Heart left ventricle (tissue), 16 donors: ENCODE measurements around the gene FASN. TPM values are rescaled to one million over a fixed set of nuclear protein-coding genes. Genes with fewer than 3 reads are reported as not detected.
A peak's percentile ranks its signal among the peaks of the same experiment; 100 is the strongest.

Experiments used
- ATAC-seq, 4 donors: fragments of 200-7000 bp; cut with Tn5 transposase; one replicate each; pipeline ENCODE4 v1.9.1; 2020 to 2022; ENCODE audit warnings: moderate library complexity in 4 of 4, mild to moderate bottlenecking in 3 of 4, moderate number of reproducible peaks in 1 of 4
- DNase-seq, 5 donors: peaks; one replicate each; pipeline ENCODE4 v3.0.0-alpha.2; 2020
- H3K27ac ChIP-seq, 12 donors: fragments of 200-600 bp; sonication (generic) in 4 of 12; one replicate each; pipeline versions ENCODE4 v1.5.0 to v1.8.0; 2016 to 2022; ENCODE audit warnings: mild to moderate bottlenecking in 2 of 12
- H3K27me3 ChIP-seq, 9 donors: fragments of 200-600 bp; sonication (generic) in 2 of 9; one replicate each; pipeline versions ENCODE4 v1.5.1 to v1.8.0; 2016 to 2022; ENCODE audit warnings: mild to moderate bottlenecking in 3 of 9
- H3K36me3 ChIP-seq, 9 donors: fragments of 200-600 bp; sonication (generic) in 2 of 9; one replicate each; pipeline versions ENCODE4 v1.5.0 to v1.8.0; 2018 to 2022; ENCODE audit warnings: mild to moderate bottlenecking in 2 of 9
- H3K4me1 ChIP-seq, 12 donors: fragments of 200-600 bp; sonication (generic) in 4 of 12; one replicate each; pipeline versions ENCODE4 v1.5.0 to v1.8.0; 2016 to 2022; ENCODE audit warnings: mild to moderate bottlenecking in 3 of 12
- H3K4me3 ChIP-seq, 12 donors: fragments of 200-600 bp; sonication (generic) in 4 of 12; one replicate each; pipeline versions ENCODE4 v1.5.0 to v1.8.0; 2017 to 2022; ENCODE audit warnings: mild to moderate bottlenecking in 9 of 12, moderate library complexity in 4 of 12
- H3K9me3 ChIP-seq, 12 donors: fragments of 200-600 bp; sonication (generic) in 4 of 12; one replicate each; pipeline versions ENCODE4 v1.5.0 to v1.8.0; 2016 to 2022; ENCODE audit warnings: mild to moderate bottlenecking in 1 of 12
- CTCF ChIP-seq, 12 donors: fragments of 200-600 bp; sonication (generic) in 4 of 12; IDR thresholded peaks; one replicate each; pipeline versions ENCODE4 v1.5.0 to v1.8.0; 2018 to 2022; ENCODE audit warnings: antibody characterized with exemption in 12 of 12, mild to moderate bottlenecking in 5 of 12
- POLR2A ChIP-seq, 2 donors: fragments of 450-650 bp; IDR thresholded peaks; one replicate each; pipeline ENCODE4 v1.6.1; 2017; ENCODE audit warnings: antibody characterized with exemption in 2 of 2, mild to moderate bottlenecking in 2 of 2, moderate library complexity in 2 of 2
- WGBS, 4 donors: extraction: QIAGEN DNeasy Blood & Tissue Kit in 2 of 4; methylation state at CpG; one replicate each; pipeline versions ENCODE4 v1.1.5 to v1.1.7; 2013 to 2018; 5-methylcytosine and 5-hydroxymethylcytosine counted together
- intact Hi-C, 10 donors: fragments of 100-400 bp; cut with DNase I; formaldehyde crosslinking; loops; one replicate each; pipeline versions ENCODE4 v1.11.1 to v1.14.2; 2022
- polyA plus RNA-seq, 2 donors: library from polyadenylated mRNA; stranded (reverse); fragments of 200-250 nt; gene quantifications; one replicate each; pipeline ENCODE4 v1.2.3, GENCODE V29; 2013
- total RNA-seq, 9 donors: library from RNA; depleted of rRNA in 2 of 9; stranded (reverse); fragments of >200 nt in 2 of 9; fragmentation: NEBNext Ultra II Directional in 3 of 9; extraction: Animal tissue kit (Norgen Biotek cat#: 25700) in 3 of 9; gene quantifications; one replicate each; pipeline versions ENCODE4 v1.1.0 to v1.2.4, GENCODE V29; 2016 to 2023
- donor health status: ischemic (EF 13 %, LVEDD 7.1; RV severe dilation, severe dysfunction).
- donor health status: healthy with polysubstance abuse.
- donor health status: DM: no; HTN: yes; CAD: no.
- donor health status: DM: no; HTN: no; CAD: no.
- donor health status: ischemic (EF 25% LVEDD 6.9; RV normal size, moderate dysfunction).
- donor health status: ischemic (EF 25% LVEDD 5.7; RV mildly dilated, moderate dysfunction).
- donor health status: healthy.
- donor health status: DM: yes; HTN: yes; CAD: no.
- donor health status: ischemic (EF 35%, LVEDD 5.7; RV mildly dilated, moderate dysfunction).
- donor health status: nonischemic (EF 11% LVEDD 7.7; RV severe dilation, severe dysfunction).
- donor health status: DM: yes; HTN: yes; CAD: no.
- donor health status: PGD.
- donor health status: ischemic (EF 29% LVEDD 5.4; RV normal size, mild dysfunction).
- donor health status: nonischemic (EF 23%, LVEDD 6.1; RV moderate dilation, normal function).

The FASN gene
- total and polyA plus RNA-seq, 11 donors = 6.9 to 103 (median 18.9) TPM

- DNase-seq (peak in 3 of 5 donors; percentile 4 to 61 (median 18)), ATAC-seq (no peak)
- WGBS, 4 donors = 94 to 97% (median 96%) methylated on average over 21 to 47 of the region's 47 CpGs
- no peak overlapping the region for H3K4me3 ChIP-seq
- intact Hi-C loops = no loop called here
- no peak for TF ChIP-seq CTCF (IDR thresholded peaks at IDR 0.05)
- TF ChIP-seq POLR2A (IDR thresholded peaks at IDR 0.05) = no peak
- H3K27ac ChIP-seq = no peak overlapping the region
- no peaks in the 10 kb centered on the region for H3K27me3 ChIP-seq
- no peaks in the 10 kb centered on the region for H3K9me3 ChIP-seq
- H3K36me3 ChIP-seq = peaks cover 0 to 100% (median 90%) of the 10 kb centered on the region in 9 donors
- no peaks in the 10 kb centered on the region for H3K4me1 ChIP-seq
Observed at GRCh38 chr17:82088838-82089722, 9.0 kb downstream of the FASN start.

- Histone ChIP-seq H3K4me1 (no peaks in the 10 kb centered on the region), H3K27ac (no peak overlapping the region), H3K9me3 (no peaks in the 10 kb centered on the region), H3K27me3 (no peaks in the 10 kb centered on the region), H3K36me3 (peaks cover 0 to 100% (median 90%) of the 10 kb centered on the region in 9 donors), H3K4me3 (no peak overlapping the region)
- TF ChIP-seq CTCF (IDR thresholded peaks at IDR 0.05) (no peak), POLR2A (IDR thresholded peaks at IDR 0.05) (no peak)
- ATAC-seq (no peak), DNase-seq (peak in 2 of 5 donors; percentile 22 to 53)
- intact Hi-C loops = no loop called here
- 93 to 96% (median 95%) methylated on average over 22 to 48 of the region's 48 CpGs for WGBS, 4 donors
Observed at GRCh38 chr17:82087961-82088837, 9.8 kb downstream of the FASN start.

GRCh38 chr17:82086941-82087906, 10.8 kb downstream of the FASN start:
- TF ChIP-seq POLR2A (IDR thresholded peaks at IDR 0.05) (no peak), CTCF (IDR thresholded peaks at IDR 0.05) (no peak)
- 90 to 93% (median 92%) methylated on average over 20 to 39 of the region's 39 CpGs for WGBS, 4 donors
- intact Hi-C loops = no loop called here

More at GRCh38 chr17:82086941-82087906, 10.8 kb downstream of the FASN start:
- no peak for ATAC-seq
- peak in 2 of 5 donors; percentile 23 to 61 for DNase-seq
- H3K36me3 ChIP-seq = peaks cover 0 to 100% (median 91%) of the 10 kb centered on the region in 9 donors
- no peaks in the 10 kb centered on the region for H3K4me1 ChIP-seq
- H3K9me3 ChIP-seq = no peaks in the 10 kb centered on the region
- no peak overlapping the region for H3K4me3 ChIP-seq
- H3K27ac ChIP-seq = no peak overlapping the region
- no peaks in the 10 kb centered on the region for H3K27me3 ChIP-seq
